HG03064 (cell line): Measurements from ENCODE around the gene KLF6.

Experiments
- ATAC-seq: cut with Tn5 transposase; IDR thresholded peaks from one replicate; pipeline ENCODE4 v1.9.1; 2021; ENCODE audit warnings: low read depth; ENCODE audit not compliant: unreplicated experiment

KLF6 gene

DNA sequence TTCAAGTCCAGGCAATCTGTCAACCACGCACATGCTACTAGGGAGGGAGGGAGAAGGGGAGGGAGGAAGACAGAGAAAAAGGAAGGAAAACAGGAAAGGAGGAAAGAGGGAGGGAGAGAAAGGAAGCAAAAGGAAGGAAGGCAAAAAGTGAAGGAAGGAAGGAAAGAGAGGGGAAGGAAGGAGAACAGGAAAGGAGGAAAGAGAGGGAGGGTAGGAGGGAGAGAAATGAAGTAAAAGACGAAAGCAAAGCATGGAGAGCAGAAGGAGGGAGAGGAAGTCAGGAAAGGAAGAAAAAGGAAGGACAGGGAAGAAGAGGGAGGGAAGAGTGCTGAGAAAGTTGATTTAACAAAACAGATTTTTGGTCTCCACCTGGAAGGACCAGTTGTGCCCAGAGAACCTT is 25.6 kb downstream of the KLF6 start:
- no peak for ATAC-seq

DNA sequence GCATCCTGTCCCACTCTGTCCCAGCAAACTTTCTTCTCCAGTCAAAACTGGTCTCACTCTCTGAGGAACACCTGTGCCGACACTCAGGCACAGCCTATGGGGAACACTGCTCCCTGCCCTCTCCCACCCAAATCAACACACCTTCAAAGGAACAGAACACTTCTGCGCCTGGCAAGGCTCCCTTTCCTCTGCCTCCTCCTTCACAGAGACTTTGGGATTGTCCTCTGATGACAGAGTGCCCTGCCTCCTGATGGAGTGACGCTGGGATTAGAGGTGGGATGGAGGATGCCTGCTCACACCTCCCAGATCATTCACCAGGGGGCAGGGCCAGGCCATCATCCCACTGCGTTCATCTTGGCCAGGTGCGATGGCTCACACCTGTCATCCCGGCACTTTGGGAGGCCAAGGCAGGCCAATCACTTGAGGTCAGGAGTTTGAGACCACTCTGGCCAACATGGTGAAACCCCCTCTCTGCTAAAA is 26.5 kb downstream of the KLF6 start:
- ATAC-seq = no peak

- peak; percentile 77 for ATAC-seq
Measured at GRCh38 chr10:3757638-3758490, 27.1 kb downstream of the KLF6 start.

GRCh38 chr10:3757250-3757637 is 27.8 kb downstream of the KLF6 start:
- no peak for ATAC-seq

DNA sequence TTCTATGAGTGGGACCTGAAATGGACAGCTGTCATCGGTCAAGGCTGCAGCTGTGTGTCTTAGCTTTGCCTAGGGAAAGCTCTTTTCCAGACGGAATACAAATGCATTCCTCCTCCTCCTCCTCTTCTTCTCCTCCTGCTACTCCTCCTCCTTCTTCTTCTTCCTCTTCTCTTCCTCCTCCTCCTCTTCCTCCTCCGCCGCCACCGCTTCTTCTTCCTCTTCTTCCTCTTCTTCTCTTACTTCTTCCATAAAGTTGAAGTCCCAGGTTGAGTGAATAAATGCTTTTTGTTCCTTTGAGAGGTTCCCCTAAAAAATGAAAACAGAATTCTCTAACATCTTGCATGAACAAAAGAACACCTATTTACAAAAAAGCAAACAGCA is 28.7 kb downstream of the KLF6 start:
- no peak for ATAC-seq

DNA sequence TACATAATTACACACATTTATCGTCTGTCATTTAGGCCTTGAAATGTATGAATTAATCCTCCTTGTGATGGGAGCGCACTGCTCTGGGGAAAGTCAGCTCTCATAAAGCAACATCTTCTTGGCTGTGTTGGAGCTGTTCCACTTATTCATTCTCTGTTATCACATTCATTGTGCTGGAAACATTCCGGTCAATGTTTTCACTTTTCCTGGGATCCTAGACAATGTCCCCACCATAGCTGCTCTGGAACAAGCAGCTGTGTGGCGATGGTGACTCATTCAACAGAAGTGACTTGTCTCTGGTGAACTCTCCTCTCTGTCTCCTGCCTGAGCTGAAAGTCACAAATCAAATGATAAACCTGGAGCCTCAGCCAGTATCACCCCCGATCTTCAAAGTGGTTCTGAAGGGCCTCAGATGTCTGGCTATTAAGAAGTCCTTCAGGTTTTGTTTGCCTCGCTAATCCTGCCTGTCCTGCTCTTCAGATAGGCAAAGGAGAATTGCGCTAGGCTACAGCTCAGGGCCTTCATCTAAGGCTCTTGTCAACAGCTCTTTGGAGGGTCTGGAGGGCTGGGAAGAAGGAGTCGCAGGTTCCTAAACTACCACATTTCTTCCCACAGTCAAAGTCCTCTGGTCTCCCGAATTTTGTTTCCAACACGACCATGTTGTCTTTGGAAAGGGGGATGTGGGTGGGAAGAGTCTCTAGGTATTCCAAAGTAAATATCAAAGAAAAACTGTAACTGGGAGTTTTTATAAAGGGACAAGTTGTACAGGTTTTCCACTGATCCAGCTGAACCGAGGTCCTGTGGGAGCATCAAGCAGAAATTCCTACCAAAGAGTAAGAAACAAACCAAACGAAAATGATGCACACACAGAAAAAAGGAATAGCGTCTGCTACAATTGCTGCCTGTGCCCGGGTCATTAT is 29.3 kb downstream of the KLF6 start:
- no peak for ATAC-seq

DNA sequence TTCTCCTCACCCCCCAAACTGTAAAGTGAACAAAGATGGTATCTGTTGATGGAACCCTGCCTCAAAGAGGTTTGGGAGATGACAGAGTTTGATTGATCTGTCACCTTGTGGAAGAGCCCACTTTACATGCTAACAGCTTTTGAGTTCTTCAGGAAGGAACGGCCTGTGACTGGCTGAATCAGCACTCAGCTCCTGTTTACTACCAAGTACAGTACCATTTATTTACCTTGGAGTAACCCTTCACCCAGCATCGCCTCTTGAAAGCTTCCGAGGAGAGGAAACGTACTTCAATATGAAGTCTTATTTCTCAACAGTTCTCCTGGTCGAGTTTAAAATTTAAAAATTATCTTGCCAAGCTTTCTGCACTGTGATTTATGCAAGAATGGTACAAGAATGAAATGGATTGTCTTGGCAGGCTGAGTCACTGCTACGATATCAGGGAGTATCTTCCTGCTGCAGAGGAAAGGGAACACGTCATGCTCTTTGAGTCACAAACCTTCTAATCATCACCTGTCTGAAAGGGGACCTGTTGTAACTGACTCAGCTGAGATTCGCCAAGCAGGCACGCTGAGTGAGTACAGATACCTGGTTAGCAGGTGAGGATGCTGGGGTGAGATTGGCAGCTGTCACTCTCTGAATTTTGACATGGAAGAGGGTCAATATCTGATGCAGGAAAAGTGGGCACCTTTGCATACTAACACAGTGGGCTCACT is 30.1 kb downstream of the KLF6 start:
- no peak for ATAC-seq

- no peak for ATAC-seq
Measured at GRCh38 chr10:3750854-3751253, 34.2 kb downstream of the KLF6 start.

GRCh38 chr10:3750006-3750816 is 34.8 kb downstream of the KLF6 start:
- peak; percentile 58 for ATAC-seq

DNA sequence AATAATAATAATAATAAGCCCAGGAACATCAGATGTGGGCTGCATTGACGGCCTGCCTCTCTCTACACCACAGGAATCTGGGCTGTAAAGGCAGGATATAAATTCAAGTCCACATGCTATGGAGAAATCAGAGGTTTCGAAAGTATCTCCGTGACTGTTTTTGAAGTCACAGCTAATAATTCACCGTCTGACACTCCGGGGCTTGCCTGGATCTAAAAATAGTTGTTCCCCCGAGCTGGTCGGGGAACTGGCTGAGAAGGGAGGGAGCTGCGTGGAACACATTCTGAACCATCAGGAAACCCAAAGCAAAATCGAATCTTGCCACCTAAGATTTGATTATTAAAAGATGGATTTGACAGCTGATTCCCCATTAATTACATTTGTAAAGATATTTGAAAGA is 35.4 kb downstream of the KLF6 start:
- peak; percentile 45 for ATAC-seq

- no peak for ATAC-seq
Measured at GRCh38 chr10:3749011-3749410, 36.0 kb downstream of the KLF6 start.

DNA sequence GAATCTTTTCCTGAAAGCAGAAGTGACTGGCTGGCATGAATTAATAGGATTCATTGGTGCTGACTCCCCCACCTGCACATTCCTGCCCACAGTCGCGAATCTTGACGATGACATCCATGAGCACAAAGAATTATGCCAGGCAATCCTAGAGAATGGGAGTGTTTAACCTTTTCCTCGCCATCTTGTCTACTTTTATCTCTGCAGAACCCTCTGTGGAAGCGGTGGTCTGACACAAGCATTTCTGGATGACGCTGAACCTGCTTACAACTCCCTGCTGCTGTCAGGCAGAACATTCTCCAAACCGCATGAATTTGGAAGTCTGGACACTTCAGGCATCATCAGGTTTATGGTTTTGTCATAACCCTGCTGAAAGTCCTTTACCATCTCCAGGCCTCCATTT is 36.5 kb downstream of the KLF6 start:
- ATAC-seq = no peak

DNA sequence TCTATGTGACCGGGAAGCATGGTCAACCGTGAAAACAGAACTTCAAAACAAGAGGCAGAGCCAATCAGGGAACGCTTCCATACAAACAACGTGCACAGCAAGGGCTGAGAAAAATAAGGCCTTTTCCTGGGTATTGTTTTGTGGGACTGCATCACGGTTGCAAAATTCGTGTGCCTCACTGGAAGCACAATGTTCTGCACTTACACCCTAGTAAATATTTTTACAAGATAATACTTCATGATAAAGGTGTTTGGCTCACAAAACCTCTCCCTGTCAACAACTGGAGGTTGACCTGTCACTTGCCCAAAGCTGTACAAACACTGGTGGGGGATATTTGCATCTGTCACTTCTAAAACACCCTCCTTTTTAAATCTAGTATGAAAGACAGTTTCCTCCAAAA is 37.0 kb downstream of the KLF6 start:
- no peak for ATAC-seq

DNA sequence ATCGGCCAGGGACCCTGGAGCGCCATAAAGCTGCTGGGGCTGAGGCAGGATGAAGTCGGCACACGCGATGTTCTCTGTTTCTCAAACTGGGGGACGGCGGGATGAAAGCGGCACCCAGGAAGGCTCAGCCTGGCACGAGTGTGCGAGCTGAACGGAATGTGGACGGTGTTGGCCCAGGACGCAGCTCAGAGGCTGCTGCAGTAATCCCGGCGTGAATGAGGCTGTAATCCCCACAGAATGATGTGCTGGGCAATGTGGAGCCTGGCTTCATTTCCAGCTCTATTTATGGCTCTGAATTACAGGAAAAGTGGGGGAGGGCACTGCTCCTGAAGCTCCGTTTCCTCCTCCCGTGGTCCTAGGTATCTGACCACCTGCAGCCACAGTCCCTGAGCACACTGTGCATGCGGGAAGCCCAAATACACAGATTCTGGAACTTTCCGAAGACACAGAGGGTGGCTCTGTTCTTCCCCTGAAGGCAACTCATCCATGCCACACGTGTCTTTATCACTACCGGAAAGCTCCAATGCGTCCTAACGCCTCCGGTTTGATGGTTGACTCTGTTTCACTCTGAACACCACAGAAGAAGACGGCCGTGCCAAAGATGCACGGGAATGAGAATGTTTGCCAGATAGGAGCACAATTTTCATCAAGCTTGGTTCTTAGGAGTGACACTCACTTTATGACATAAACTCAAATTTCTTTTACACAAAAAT is 37.6 kb downstream of the KLF6 start:
- ATAC-seq = no peak

DNA sequence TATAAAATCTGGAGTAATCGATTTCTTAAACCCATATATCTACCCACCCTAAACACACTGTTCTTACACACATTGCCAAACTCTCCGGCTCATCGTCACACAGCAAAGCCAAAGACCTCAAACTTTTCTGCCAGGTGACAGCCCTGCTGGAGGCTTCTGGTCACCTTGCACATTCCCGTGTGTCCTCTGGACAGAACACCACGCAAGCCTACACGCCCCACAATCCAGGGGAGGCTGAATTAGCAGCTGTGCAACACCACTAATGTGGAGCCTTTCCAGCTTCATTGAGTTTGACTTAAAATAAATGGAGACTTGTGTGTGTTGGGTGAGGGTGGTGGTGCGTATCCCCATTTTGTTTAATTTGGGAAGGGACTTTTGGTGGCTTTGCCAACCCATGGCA is 38.4 kb downstream of the KLF6 start:
- ATAC-seq = no peak

DNA sequence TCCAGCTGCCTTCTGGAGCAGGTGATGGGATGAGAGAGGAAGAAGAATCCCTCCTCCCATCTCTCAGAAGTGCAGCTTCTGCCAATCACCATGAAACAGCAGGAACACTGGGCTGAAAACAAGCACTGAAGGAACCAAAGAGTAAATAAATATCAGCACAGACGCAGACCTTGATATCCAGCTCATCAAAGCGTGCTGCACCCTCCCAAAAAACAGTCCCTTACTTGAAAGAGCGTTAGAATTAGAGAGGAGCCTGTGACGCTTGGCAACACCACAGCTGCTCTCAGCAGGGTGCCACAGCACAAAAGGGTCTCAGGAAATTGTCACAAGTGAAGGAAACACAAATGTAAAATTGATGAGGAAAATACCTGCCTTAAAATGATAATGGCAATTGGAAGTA is 39.5 kb downstream of the KLF6 start:
- no peak for ATAC-seq

DNA sequence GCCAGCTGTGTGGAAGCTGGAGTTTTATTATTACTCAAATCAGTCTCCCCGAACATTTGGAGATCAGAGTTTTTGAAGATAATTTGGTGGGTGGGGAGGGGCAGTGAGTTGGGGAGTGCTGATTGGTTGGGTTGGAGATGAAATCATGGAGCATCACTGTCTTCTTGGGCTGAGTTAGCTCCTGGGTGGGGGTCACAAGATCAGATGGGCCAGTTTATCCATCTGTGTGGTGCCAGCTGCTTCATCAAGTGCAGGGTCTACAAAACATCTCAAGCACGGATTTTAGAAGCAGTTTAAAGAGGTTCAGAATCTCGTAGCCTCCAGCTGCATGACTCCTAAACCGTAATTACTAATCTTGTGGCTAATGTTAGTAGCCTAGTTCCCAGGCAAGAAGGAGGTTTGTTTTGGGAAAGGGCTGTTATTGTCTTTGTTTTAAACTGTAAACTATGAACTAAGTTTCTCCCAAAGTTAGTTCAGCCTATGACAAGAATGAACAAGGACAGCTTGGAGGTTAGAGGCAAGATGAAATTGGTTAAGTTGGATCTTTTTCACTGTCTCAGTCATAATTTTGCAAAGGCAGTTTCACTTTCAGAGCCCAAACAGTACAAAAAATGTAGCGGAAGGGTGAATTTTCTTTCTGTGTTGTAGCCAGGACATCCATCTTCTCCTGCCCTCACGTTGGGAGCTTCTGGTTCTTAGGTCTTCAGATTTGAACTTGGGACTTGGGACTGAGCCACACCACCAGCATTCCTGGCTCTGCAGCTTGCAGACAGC is 43.1 kb downstream of the KLF6 start:
- no peak for ATAC-seq

GRCh38 chr10:3740157-3740871 is 44.7 kb downstream of the KLF6 start:
- ATAC-seq = peak; percentile 73
